K562 (cell line): ENCODE measurements around the gene SLC7A14. TPM values are rescaled to one million over a fixed set of nuclear protein-coding genes. Genes with fewer than 3 reads are reported as not detected.
A peak's percentile ranks its signal among the peaks of the same experiment; 100 is the strongest.

Source experiments
- AFF4 ChIP-seq: sonication (generic); formaldehyde crosslinking; IDR thresholded peaks from 2 replicates; pipeline ENCODE4 v1.8.0; 2023; ENCODE audit warnings: mild to moderate bottlenecking, missing genetic modification reagents
- ATF3 ChIP-seq, 2 experiments: fragments of 450-650 bp in 1 of 2; sonication (generic) in 1 of 2; formaldehyde crosslinking in 1 of 2; IDR thresholded peaks in 1 of 2; conservative IDR thresholded peaks in 1 of 2; 2 replicates each; pipeline versions ENCODE4 v1.6.1 to v1.8.1; 2016 to 2023; ENCODE audit warnings: mild to moderate bottlenecking in 2 of 2, moderate library complexity in 2 of 2, inconsistent platforms in 1 of 2, missing genetic modification reagents in 1 of 2
- CCAR2 ChIP-seq: fragments of 200-400 bp; formaldehyde crosslinking; IDR thresholded peaks from 2 replicates; pipeline ENCODE4 v1.6.1; 2017; ENCODE audit warnings: mild to moderate bottlenecking, low read depth, low read length
- CHAMP1 ChIP-seq: fragments of 450-650 bp; IDR thresholded peaks from 2 replicates; pipeline ENCODE4 v1.6.1; 2016; ENCODE audit warnings: mild to moderate bottlenecking
- CHD2 ChIP-seq: IDR thresholded peaks from 2 replicates; pipeline ENCODE4 v1.6.1; 2011; ENCODE audit warnings: low read depth, low read length
- CTBP1 ChIP-seq: fragments of 450-650 bp; IDR thresholded peaks from 2 replicates; pipeline ENCODE4 v1.6.1; 2016; ENCODE audit warnings: borderline replicate concordance
- CTCF ChIP-seq, 3 experiments: IDR thresholded peaks in 2 of 3; conservative IDR thresholded peaks in 1 of 3; 2 replicates each; pipeline ENCODE4 v1.5.1; 2011 to 2012; ENCODE audit warnings: low read length in 3 of 3, mild to moderate bottlenecking in 3 of 3, control low read depth in 2 of 3, improper control_type of control experiment in 1 of 3, inconsistent platforms in 1 of 3, low read depth in 1 of 3, mixed read lengths in 1 of 3, moderate library complexity in 1 of 3; ENCODE audit not compliant: insufficient read depth in 2 of 3
- DEAF1 ChIP-seq: fragments of 450-650 bp; formaldehyde crosslinking; IDR thresholded peaks from 2 replicates; pipeline ENCODE4 v1.4.0; 2020; ENCODE audit warnings: mild to moderate bottlenecking, moderate library complexity
- FOSL1 ChIP-seq: fragments of 200-800 bp; sonication (Bioruptor generic); conservative IDR thresholded peaks from 2 replicates; pipeline ENCODE4 v1.6.1; 2016; ENCODE audit warnings: missing genetic modification characterization, missing compliant biosample characterization
- HEY1 ChIP-seq: fragments of 250-450 bp; sonication (Bioruptor Pico); IDR thresholded peaks from 2 replicates; pipeline ENCODE4 v1.5.0; 2020; ENCODE audit warnings: mild to moderate bottlenecking, moderate library complexity, borderline replicate concordance
- HNRNPUL1 ChIP-seq: fragments of 200-400 bp; formaldehyde crosslinking; IDR thresholded peaks from 2 replicates; pipeline ENCODE4 v1.6.1; 2017; ENCODE audit warnings: low read length
- KLF16 ChIP-seq: IDR thresholded peaks from 2 replicates; pipeline ENCODE4 v1.6.1; 2016; ENCODE audit warnings: antibody characterized with exemption
- MEF2D ChIP-seq: conservative IDR thresholded peaks from 2 replicates; pipeline ENCODE4 v1.6.1; 2016; ENCODE audit warnings: low read depth, missing genetic modification characterization, missing compliant biosample characterization
- NR1H2 ChIP-seq: sonication (generic); formaldehyde crosslinking; IDR thresholded peaks from 2 replicates; pipeline ENCODE4 v1.4.0; 2020; ENCODE audit warnings: mild to moderate bottlenecking, missing genetic modification reagents
- STAG1 ChIP-seq: sonication (generic); formaldehyde crosslinking; IDR thresholded peaks from 2 replicates; pipeline ENCODE4 v1.5.0; 2020; ENCODE audit warnings: missing genetic modification reagents, borderline replicate concordance
- XRCC5 ChIP-seq: fragments of 200-400 bp; formaldehyde crosslinking; IDR thresholded peaks from 2 replicates; pipeline ENCODE4 v1.6.1; 2017; ENCODE audit warnings: low read depth, mild to moderate bottlenecking, low read length
- ZNF384 ChIP-seq: IDR thresholded peaks from 2 replicates; pipeline ENCODE4 v1.6.1; 2012; ENCODE audit warnings: low read depth, low read length, improper control_type of control experiment
- polyA plus RNA-seq, 8 experiments: library from polyadenylated mRNA; depleted of rRNA in 4 of 8; stranded (reverse) in 5 of 8; unstranded in 3 of 8; fragments of >200 nt; fragmentation: Nextera tagmentation in 2 of 8; fragmentation: Illumina TruSeq in 1 of 8; extraction: Ambion mirVana in 2 of 8; extraction: Trizol in 1 of 8; gene quantifications; 2 replicates each; pipeline versions ENCODE4 v1.2.1 to v1.2.3, GENCODE V29; 2011 to 2014; ENCODE audit warnings: inconsistent platforms in 1 of 8, missing spikeins in 1 of 8
- total RNA-seq, 7 experiments: library from RNA; depleted of rRNA in 6 of 7; stranded (reverse); fragments of >200 nt in 6 of 7; fragmentation: Illumina TruSeq in 2 of 7; extraction: Trizol in 2 of 7; gene quantifications; 2 replicates each; pipeline versions ENCODE4 v1.2.1 to v1.2.3, GENCODE V29; 2011 to 2021; ENCODE audit warnings: low replicate concordance in 1 of 7

The SLC7A14 gene
- total and polyA plus RNA-seq, 9 of the 15 experiments (the other 6 are each of a cell fraction or from before 2014, with no cell fraction given) = not detected

GRCh38 chr3:170414202-170414663, 171.6 kb downstream of the SLC7A14 start (continued):
- 0 out of 2 replicates have a peak, but pooled peaks have one; percentile 12 for TF ChIP-seq CTBP1
- no peak for TF ChIP-seq XRCC5
- peak; percentile 44 for TF ChIP-seq ATF3 (IDR thresholded peaks at IDR 0.05)
- no peak for TF ChIP-seq ATF3 (CRISPR knock-in tag; conservative IDR thresholded peaks at IDR 0.05)
- 0 out of 2 replicates have a peak, but pooled peaks have one; percentile 38 for TF ChIP-seq ZNF384
- no peak for TF ChIP-seq CHD2
- no peak for TF ChIP-seq NR1H2
- TF ChIP-seq FOSL1 = peak; percentile 63
- TF ChIP-seq KLF16 = peak; percentile 62
- 0 out of 2 replicates have a peak, but pooled peaks have one; percentile 28 for TF ChIP-seq CHAMP1
- peak; percentile 86; the same call in 1 of the 2 replicates for TF ChIP-seq STAG1 (CRISPR knock-in tag)
- TF ChIP-seq DEAF1 (CRISPR knock-in tag) = peak; percentile 97
- TF ChIP-seq MEF2D (tag) = no peak
- TF ChIP-seq CTCF (IDR thresholded peaks at IDR 0.05 in 2 of 3, conservative IDR thresholded peaks at IDR 0.05 in 1 of 3; ENCODE audit: insufficient read depth in 2 of 3, low read depth in 1 of 3, low read length in 3 of 3) = peak; percentile 91 to 98 (median 93)
- no peak for TF ChIP-seq CCAR2
- no peak for TF ChIP-seq HNRNPUL1
- no peak for TF ChIP-seq AFF4 (CRISPR knock-in tag)
- TF ChIP-seq HEY1 = no peak
